ENCODE measurements around the gene SAP25.
"Not testable (repeated sequence)": the region's sequence is repeated elsewhere in the genome, so short reads cannot be mapped to it uniquely, and the experiment has no call there.

The SAP25 gene

GRCh38 chr7:100575746-100576383 is 2.2 kb upstream of the SAP25 start:
- DNase-seq (ENCODE audit: low read depth), result no peak

GRCh38 chr7:100575206-100575631 is 1.5 kb upstream of the SAP25 start:
- DNase-seq (ENCODE audit: low read depth), result no peak

GRCh38 chr7:100574362-100575205 is 884 bp upstream of the SAP25 start:
- DNase-seq (ENCODE audit: low read depth), result no peak

GRCh38 chr7:100572949-100573675 is 588 bp downstream of the SAP25 start:
- no peak for DNase-seq (ENCODE audit: low read depth)

- no peak for DNase-seq (ENCODE audit: low read depth)
Observed at GRCh38 chr7:100572281-100572948, 1.3 kb downstream of the SAP25 start.

GRCh38 chr7:100571829-100572116 is 1.9 kb downstream of the SAP25 start:
- no peak for DNase-seq (ENCODE audit: low read depth)

GRCh38 chr7:100570954-100571828 is 2.5 kb downstream of the SAP25 start:
- DNase-seq (ENCODE audit: low read depth), result no peak

GRCh38 chr7:100568896-100569844 is 4.5 kb downstream of the SAP25 start:
- DNase-seq (ENCODE audit: low read depth), result no peak

- DNase-seq (ENCODE audit: low read depth), result no peak
Observed at GRCh38 chr7:100568176-100568895, 5.4 kb downstream of the SAP25 start.

- no peak for DNase-seq (ENCODE audit: low read depth)
Observed at GRCh38 chr7:100567751-100568175, 5.9 kb downstream of the SAP25 start.

GRCh38 chr7:100567031-100567730 is 6.5 kb downstream of the SAP25 start:
- DNase-seq (ENCODE audit: low read depth), result no peak

GRCh38 chr7:100566018-100566531 is 7.6 kb downstream of the SAP25 start:
- no peak for DNase-seq (ENCODE audit: low read depth)

GRCh38 chr7:100565133-100565571 is 8.5 kb downstream of the SAP25 start:
- DNase-seq (ENCODE audit: low read depth), result no peak

- DNase-seq (ENCODE audit: low read depth), result not testable (repeated sequence)
Observed at GRCh38 chr7:100564405-100564804, 9.3 kb downstream of the SAP25 start.

GRCh38 chr7:100563809-100564400 is 9.8 kb downstream of the SAP25 start:
- no peak for DNase-seq (ENCODE audit: low read depth)

- no peak for DNase-seq (ENCODE audit: low read depth)
Observed at GRCh38 chr7:100563100-100563564, 10.6 kb downstream of the SAP25 start.

GRCh38 chr7:100562195-100563099 is 11.3 kb downstream of the SAP25 start:
- DNase-seq (ENCODE audit: low read depth), result no peak
